Lower lobe of right lung (tissue), 2 donors: ENCODE measurements around the gene TTLL10. TPM values are rescaled to one million over a fixed set of nuclear protein-coding genes. Genes with fewer than 3 reads are reported as not detected.

Experiments used
- ATAC-seq, 2 donors: fragments of 200-7000 bp; cut with Tn5 transposase; one replicate each; pipeline ENCODE4 v1.9.1; 2020 to 2022; ENCODE audit warnings: mild to moderate bottlenecking in 2 of 2, moderate library complexity in 2 of 2
- DNase-seq: peaks from one replicate; pipeline ENCODE4 v3.0.0-alpha.2; 2020
- H3K27ac ChIP-seq: fragments of 200-600 bp; one replicate; pipeline ENCODE4 v1.8.0; 2022
- H3K27me3 ChIP-seq: fragments of 200-600 bp; one replicate; pipeline ENCODE4 v1.8.0; 2022; ENCODE audit warnings: low read depth
- H3K36me3 ChIP-seq: fragments of 200-600 bp; one replicate; pipeline ENCODE4 v1.8.0; 2022; ENCODE audit warnings: mild to moderate bottlenecking
- H3K4me1 ChIP-seq: fragments of 200-600 bp; one replicate; pipeline ENCODE4 v1.8.0; 2022
- H3K4me3 ChIP-seq: fragments of 200-600 bp; one replicate; pipeline ENCODE4 v1.8.0; 2022; ENCODE audit warnings: mild to moderate bottlenecking
- H3K9me3 ChIP-seq: fragments of 200-600 bp; one replicate; pipeline ENCODE4 v1.8.0; 2022
- intact Hi-C: fragments of 100-400 bp; cut with DNase I; formaldehyde crosslinking; loops from one replicate; pipeline ENCODE4 v1.11.0; 2022
- total RNA-seq: library from RNA; stranded (reverse); fragmentation: NEBNext Ultra II Directional; extraction: Animal tissue kit (Norgen Biotek cat#: 25700); gene quantifications from one replicate; pipeline ENCODE4 v1.2.1, GENCODE V29; 2021
- TF ChIP-seq, protein P1 (sequence below): fragments of 200-600 bp; IDR thresholded peaks from one replicate; pipeline ENCODE4 v1.8.0; 2022; ENCODE audit warnings: antibody characterized with exemption, mild to moderate bottlenecking
- donor health status: DM: no; HTN: yes; CAD: no; lungs with severe emphysema.

Gene TTLL10
- total RNA-seq, 1 donor from 2014 or later = 6.6 TPM

DNA sequence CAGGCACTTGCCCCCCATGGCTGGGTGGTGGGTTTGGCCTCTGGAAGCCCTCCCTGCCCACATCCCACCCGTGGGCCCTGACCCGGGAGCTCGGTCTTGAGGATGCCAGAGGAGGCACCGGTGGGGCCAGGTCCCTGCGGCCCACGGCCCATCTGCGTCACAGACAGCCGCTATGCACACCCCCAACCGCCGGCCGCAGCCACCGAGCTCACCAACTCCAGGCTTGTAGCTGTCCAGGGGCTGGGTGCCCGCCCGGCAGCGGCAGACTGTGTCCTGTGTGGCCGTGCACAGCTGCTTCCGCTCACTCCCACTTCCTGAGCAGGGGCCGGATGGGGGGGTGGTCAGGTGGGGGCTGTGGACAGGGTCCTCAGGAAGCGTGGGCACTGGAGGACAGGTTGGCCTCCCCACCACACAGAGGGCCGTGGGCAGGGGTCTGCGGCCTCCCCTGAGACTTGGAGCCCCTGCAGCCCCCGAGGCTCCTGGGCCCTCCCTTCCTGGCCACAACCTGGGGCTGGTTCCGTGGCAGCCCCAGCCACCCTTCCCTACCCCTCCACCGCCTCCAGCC lies 39.2 kb downstream of the TTLL10 start:
- Histone ChIP-seq H3K27ac (peak overlapping the region; percentile 71), H3K36me3 (peaks cover 22% of the 10 kb centered on the region), H3K27me3 (peaks cover 9% of the 10 kb centered on the region), H3K9me3 (no peaks in the 10 kb centered on the region), H3K4me3 (peak overlapping the region; percentile 54), H3K4me1 (peaks cover 22% of the 10 kb centered on the region)
- TF ChIP-seq, protein P1, sequence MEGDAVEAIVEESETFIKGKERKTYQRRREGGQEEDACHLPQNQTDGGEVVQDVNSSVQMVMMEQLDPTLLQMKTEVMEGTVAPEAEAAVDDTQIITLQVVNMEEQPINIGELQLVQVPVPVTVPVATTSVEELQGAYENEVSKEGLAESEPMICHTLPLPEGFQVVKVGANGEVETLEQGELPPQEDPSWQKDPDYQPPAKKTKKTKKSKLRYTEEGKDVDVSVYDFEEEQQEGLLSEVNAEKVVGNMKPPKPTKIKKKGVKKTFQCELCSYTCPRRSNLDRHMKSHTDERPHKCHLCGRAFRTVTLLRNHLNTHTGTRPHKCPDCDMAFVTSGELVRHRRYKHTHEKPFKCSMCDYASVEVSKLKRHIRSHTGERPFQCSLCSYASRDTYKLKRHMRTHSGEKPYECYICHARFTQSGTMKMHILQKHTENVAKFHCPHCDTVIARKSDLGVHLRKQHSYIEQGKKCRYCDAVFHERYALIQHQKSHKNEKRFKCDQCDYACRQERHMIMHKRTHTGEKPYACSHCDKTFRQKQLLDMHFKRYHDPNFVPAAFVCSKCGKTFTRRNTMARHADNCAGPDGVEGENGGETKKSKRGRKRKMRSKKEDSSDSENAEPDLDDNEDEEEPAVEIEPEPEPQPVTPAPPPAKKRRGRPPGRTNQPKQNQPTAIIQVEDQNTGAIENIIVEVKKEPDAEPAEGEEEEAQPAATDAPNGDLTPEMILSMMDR = no peak
- intact Hi-C loops = no loop called here
- DNase-seq = peak; percentile 77
- ATAC-seq = peak; percentile 31 to 61

DNA sequence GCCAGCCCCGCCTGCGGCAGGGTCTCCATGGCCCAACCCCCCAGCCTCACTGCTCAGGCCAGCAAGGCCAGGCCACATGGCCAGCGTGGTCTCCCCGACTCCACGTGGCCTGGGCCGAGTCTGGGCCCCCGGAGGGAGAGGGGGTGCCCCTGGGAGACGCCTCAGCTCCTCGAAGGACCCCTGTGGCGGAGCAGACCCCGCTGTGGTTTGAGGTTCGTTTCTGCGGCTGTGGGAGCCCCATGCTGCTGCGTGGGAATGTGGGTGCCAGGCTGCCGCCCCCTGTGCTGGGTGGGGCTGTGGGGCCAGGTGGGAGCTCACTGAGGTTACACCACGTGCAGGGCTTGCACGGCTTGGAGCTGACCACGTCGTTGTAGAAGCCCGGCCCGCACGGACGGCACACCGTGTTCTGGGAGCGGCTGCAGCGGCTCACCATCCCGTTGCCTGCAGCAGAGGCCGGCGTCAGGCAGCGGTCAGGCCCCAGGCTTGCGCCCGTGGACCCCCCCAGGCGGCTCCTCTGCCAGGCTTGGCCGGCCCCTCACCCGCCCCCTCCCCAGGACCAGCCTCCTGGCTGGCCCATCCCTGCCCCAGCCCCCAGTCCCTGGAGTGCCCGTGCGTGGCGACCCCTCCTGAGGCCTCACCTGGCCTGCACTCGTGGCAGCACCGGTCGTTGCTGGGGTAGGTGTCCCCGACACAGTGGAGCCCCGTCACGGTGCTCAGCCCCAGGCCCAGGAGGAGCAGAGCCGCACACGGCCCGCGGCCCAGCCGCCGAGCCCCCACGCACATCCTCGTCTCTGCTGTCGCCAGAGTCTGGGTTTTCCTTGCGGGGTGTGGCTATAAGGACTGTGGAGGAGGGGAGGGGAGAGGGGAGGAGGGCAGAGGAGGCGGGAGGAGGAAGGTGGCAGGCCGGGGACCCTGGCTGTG lies 39.9 kb downstream of the TTLL10 start, which contains the start of gene TNFRSF4:
Gene TNFRSF4, minus strand, starts transcription at position 809 of the 921 bp plus-strand sequence. Its CDS starts 26 bp downstream, at position 783.
- TF ChIP-seq, protein P1 = no peak
- peaks cover 22% of the 10 kb centered on the region for H3K4me1 ChIP-seq
- intact Hi-C loops = no loop called here
- H3K9me3 ChIP-seq = no peaks in the 10 kb centered on the region
- peaks cover 2% of the 10 kb centered on the region for H3K27me3 ChIP-seq
- DNase-seq (no peak), ATAC-seq (peak; percentile 13 to 15)
- H3K4me3 ChIP-seq = peak within 1 kb of the TSS; percentile 54
- H3K27ac ChIP-seq = peak within 1 kb of the TSS; percentile 71
- peaks cover 30% of the 10 kb centered on the region for H3K36me3 ChIP-seq

DNA sequence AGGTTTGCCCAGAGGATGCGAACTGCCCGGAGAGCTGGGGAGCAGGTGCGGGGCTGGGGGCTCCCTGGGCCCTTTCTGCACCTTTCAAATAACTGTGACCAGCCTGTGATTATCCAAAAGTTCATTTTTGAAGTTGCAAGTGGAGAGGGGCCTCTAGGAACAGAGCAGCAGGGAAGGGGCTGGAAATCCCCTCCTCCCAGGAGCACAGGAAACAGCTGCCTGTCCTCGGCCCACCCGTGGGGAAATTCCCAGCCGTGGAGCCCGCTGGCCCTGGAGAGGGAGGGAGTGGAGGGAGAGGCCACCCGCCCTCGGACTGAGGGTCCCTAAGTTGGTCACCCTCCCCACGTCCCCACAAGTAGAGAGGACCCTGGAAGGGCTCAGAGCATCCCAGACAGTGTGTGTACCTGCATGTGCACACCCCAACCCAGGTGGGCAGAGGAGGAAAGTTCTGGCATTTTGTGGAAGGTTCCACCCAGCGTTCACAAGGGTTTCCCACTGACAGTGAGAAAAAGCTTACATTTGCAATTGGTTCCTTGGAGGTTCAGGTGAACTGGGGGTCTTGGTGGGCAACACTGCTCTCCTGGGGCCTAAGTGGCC lies 41.5 kb downstream of the TTLL10 start:
- no peaks in the 10 kb centered on the region for H3K9me3 ChIP-seq
- ATAC-seq (no peak), DNase-seq (no peak)
- H3K27me3 ChIP-seq = no peaks in the 10 kb centered on the region
- intact Hi-C loops = no loop called here
- TF ChIP-seq, protein P1 = no peak
- peaks cover 41% of the 10 kb centered on the region for H3K36me3 ChIP-seq
- H3K27ac ChIP-seq = no peak overlapping the region
- H3K4me1 ChIP-seq = peaks cover 22% of the 10 kb centered on the region
- H3K4me3 ChIP-seq = no peak overlapping the region

DNA sequence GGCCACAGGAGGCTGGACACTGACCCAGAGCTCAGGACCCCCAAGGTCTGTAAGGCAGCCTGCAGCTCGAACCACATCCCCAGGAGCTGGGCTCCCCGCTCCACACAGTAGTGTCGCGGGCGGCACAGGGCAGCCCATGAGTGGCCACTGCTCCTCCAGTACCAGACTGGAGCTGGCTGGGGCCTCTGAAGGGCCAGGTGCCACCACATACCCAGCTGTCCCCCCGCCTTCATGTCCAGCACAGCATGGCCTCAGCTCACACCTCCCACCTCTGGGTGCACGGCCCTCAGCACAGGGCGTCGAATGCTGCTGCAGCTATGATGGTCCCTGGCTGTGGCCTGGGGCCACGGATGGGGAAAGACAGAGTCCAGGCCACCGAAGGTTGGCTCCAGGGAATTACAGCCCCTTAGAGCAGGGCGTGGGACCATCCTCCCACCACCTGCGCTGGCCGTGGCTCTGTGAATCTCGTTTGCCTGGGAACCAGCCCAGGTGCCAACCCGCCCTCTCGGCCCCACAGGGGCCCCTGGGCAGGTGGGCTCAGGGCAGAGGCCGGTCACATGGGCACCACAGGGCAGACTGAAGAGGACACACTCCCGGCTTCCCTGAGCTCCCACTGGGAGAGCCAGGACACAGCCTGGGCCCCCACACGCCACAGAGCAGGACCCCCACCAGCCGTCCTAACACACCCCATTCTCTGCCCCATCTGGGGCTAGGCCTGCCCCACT lies 42.4 kb downstream of the TTLL10 start:
- Histone ChIP-seq H3K4me1 (peaks cover 22% of the 10 kb centered on the region), H3K36me3 (peaks cover 50% of the 10 kb centered on the region), H3K4me3 (no peak overlapping the region), H3K9me3 (no peaks in the 10 kb centered on the region), H3K27ac (no peak overlapping the region), H3K27me3 (no peaks in the 10 kb centered on the region)
- DNase-seq (no peak), ATAC-seq (no peak)
- intact Hi-C loops = no loop called here
- TF ChIP-seq, protein P1 = no peak
